OCI-LY7 (cell line): ENCODE measurements around the gene C2. TPM values are rescaled to one million over a fixed set of nuclear protein-coding genes. Genes with fewer than 3 reads are reported as not detected.

Experiments
- BruUV-seq: library from RNA; stranded (reverse); fragments of 400-500 nt; replicated peaks from 2 replicates; lab custom pipeline; 2021; lab: Mats Ljungman, UMichigan
- CTCF ChIA-PET: fragments of 300-600 bp; sonication (Branson Sonifier 250); formaldehyde crosslinking; loops from one replicate; lab custom pipeline; 2022; ENCODE audit warnings: antibody characterized with exemption; ENCODE audit not compliant: unreplicated experiment; lab: Charles Lee
- POLR2A ChIA-PET: fragments of 300-600 bp; sonication (Branson Sonifier 250); formaldehyde crosslinking; loops from one replicate; lab custom pipeline; 2022; ENCODE audit warnings: antibody characterized with exemption; lab: Charles Lee
- DNase-seq: peaks from one replicate; pipeline ENCODE4 v3.0.0-alpha.2; 2015; ENCODE audit warnings: low spot score
- H2AFZ ChIP-seq: fragments of 200-600 bp; sonication (generic), shearing (Covaris generic); 2 replicates; pipeline ENCODE4 v1.6.1; 2014; ENCODE audit warnings: mild to moderate bottlenecking, antibody characterized with exemption, low read length, moderate library complexity
- H3K27ac ChIP-seq: fragments of 200-600 bp; sonication (generic); 2 replicates; pipeline ENCODE4 v1.5.1; 2014; ENCODE audit warnings: mixed run types, low read depth, mild to moderate bottlenecking, moderate library complexity, low read length, inconsistent platforms; ENCODE audit not compliant: poor library complexity, severe bottlenecking
- H3K36me3 ChIP-seq: fragments of 200-600 bp; sonication (generic); 2 replicates; pipeline ENCODE4 v1.6.1; 2014; ENCODE audit warnings: mild to moderate bottlenecking, antibody characterized with exemption, low read length, moderate library complexity, mixed read lengths; ENCODE audit not compliant: insufficient read depth
- H3K4me1 ChIP-seq: fragments of 200-600 bp; sonication (generic); 2 replicates; pipeline ENCODE4 v1.5.1; 2014; ENCODE audit warnings: mild to moderate bottlenecking, low read length; ENCODE audit not compliant: insufficient read depth, poor library complexity, severe bottlenecking
- H3K4me2 ChIP-seq: fragments of 200-600 bp; sonication (generic); 2 replicates; pipeline ENCODE4 v1.6.1; 2014; ENCODE audit warnings: mild to moderate bottlenecking, low read length
- H3K4me3 ChIP-seq: fragments of 200-600 bp; sonication (generic); 2 replicates; pipeline ENCODE4 v1.5.1; 2014; ENCODE audit warnings: mild to moderate bottlenecking, low read depth, low read length; ENCODE audit not compliant: poor library complexity, severe bottlenecking
- H3K79me2 ChIP-seq: fragments of 200-600 bp; sonication (generic); 2 replicates; pipeline ENCODE4 v1.6.1; 2016; ENCODE audit warnings: low read depth, mild to moderate bottlenecking, low read length, moderate library complexity, mixed read lengths; ENCODE audit not compliant: insufficient read depth
- H3K9me2 ChIP-seq: fragments of 200-600 bp; sonication (generic); 2 replicates; pipeline ENCODE4 v1.6.1; 2016; ENCODE audit warnings: mild to moderate bottlenecking, low read length, mixed read lengths; ENCODE audit not compliant: insufficient read depth
- H3K9me3 ChIP-seq: fragments of 200-600 bp; sonication (generic); 2 replicates; pipeline ENCODE4 v1.6.1; 2014; ENCODE audit warnings: mild to moderate bottlenecking, mixed run types, low read length, mixed read lengths
- H4K20me1 ChIP-seq: fragments of 200-600 bp; sonication (generic); 2 replicates; pipeline ENCODE4 v1.6.1; 2014; ENCODE audit warnings: mild to moderate bottlenecking, antibody characterized with exemption, low read length, moderate library complexity, mixed read lengths; ENCODE audit not compliant: insufficient read depth
- CTCF ChIP-seq: fragments of 200-600 bp; sonication (generic); conservative IDR thresholded peaks from 2 replicates; pipeline ENCODE4 v1.5.1; 2014; ENCODE audit warnings: mild to moderate bottlenecking, antibody characterized with exemption, low read length, moderate library complexity, mixed read lengths
- EZH2phosphoT487 ChIP-seq: fragments of 200-600 bp; sonication (generic); IDR thresholded peaks from 2 replicates; pipeline ENCODE4 v1.6.1; 2018; ENCODE audit warnings: low read depth, borderline replicate concordance, mild to moderate bottlenecking, mixed run types, antibody characterized with exemption, low read length, moderate library complexity, mixed read lengths
- intact Hi-C: fragments of 100-400 bp; cut with micrococcal nuclease; formaldehyde crosslinking; loops from one replicate; pipeline ENCODE4 v1.10.0; 2022; ENCODE audit not compliant: unreplicated experiment
- total RNA-seq, 2 experiments: library from RNA; depleted of rRNA in 1 of 2; stranded (reverse); fragments of >200 nt in 1 of 2; shearing (Covaris generic) in 1 of 2; gene quantifications; 2 replicates each; pipeline ENCODE4 v1.2.3, GENCODE V29; 2014 to 2022

C2 gene
- total RNA-seq, 2 experiments from 2014 or later = 3.4 to 4.4 TPM

- peak; percentile 99 for DNase-seq
- POLR2A ChIA-PET = interaction anchor here (0.7 to 3.3 kb wide), 3 partner anchors 12 to 298 kb away, joined by 3 to 26 read pairs (median 4); partner anchors contain the start of genes C6orf47 and DXO
- BruUV-seq = TSS peak; percentile 87
Observed at GRCh38 chr6:31958741-31959739, 31.5 kb downstream of the C2 start, which contains the start of the genes NELFE and SKIC2. NELFE (minus strand) TSS chr6:31958971; CDS start chr6:31958446, 525 bp downstream. SKIC2 (plus strand) TSS chr6:31959175; CDS start chr6:31959193, 18 bp downstream.

GRCh38 chr6:31961616-31962015, 34.1 kb downstream of the C2 start:
- Histone ChIP-seq H3K27ac (no peak overlapping the region), H3K4me2 (no peak overlapping the region), H3K4me3 (no peak overlapping the region), H3K9me3 (no peaks in the 10 kb centered on the region), H3K79me2 (peaks cover 21% of the 10 kb centered on the region; the same call in 1 of the 2 replicates), H3K36me3 (peaks cover 47% of the 10 kb centered on the region), H3K9me2 (no peaks in the 10 kb centered on the region), H4K20me1 (no peaks in the 10 kb centered on the region), H2AFZ (no peak overlapping the region), H3K4me1 (peaks cover 18% of the 10 kb centered on the region)
- TF ChIP-seq EZH2phosphoT487 (no peak), CTCF (no peak)
- intact Hi-C loops = no loop called here
- DNase-seq = no peak
- CTCF ChIA-PET = interaction anchor here (0.5 kb wide), 1 partner anchor 151 kb away, joined by 3 read pairs; no protein-coding TSS in a partner anchor
- POLR2A ChIA-PET = no interaction called here
- BruUV-seq = no TSS peak

More at GRCh38 chr6:31958741-31959739, 31.5 kb downstream of the C2 start, which contains the start of the genes NELFE and SKIC2:
- Histone ChIP-seq H3K36me3 (peaks cover 50% of the 10 kb centered on the region), H2AFZ (peak within 1 kb of the TSS; percentile 81), H3K27ac (no peak within 1 kb of the TSS), H4K20me1 (no peaks in the 10 kb centered on the region), H3K4me2 (peak within 1 kb of the TSS; percentile 91), H3K9me2 (no peaks in the 10 kb centered on the region), H3K9me3 (no peaks in the 10 kb centered on the region), H3K4me3 (peak within 1 kb of the TSS; percentile 97), H3K4me1 (peaks cover 18% of the 10 kb centered on the region), H3K79me2 (peaks cover 21% of the 10 kb centered on the region; the same call in 1 of the 2 replicates)
- CTCF ChIA-PET = interaction anchor here (1.1 kb wide), 1 partner anchor 8 kb away, joined by 3 read pairs; no protein-coding TSS in a partner anchor
- TF ChIP-seq CTCF (no peak), EZH2phosphoT487 (no peak)
- intact Hi-C loops = loop anchor here (1.0 to 10.0 kb wide), 3 partner anchors 13 to 254 kb away; partner anchors contain the start of genes ABHD16A, DXO and LY6G6F
